Bronchial epithelial cell (primary cell): ENCODE data around the gene BAHCC1. TPM values are rescaled to one million over a fixed set of nuclear protein-coding genes. Genes with fewer than 3 reads are reported as not detected.

Experiments
- DNase-seq: peaks from one replicate; pipeline ENCODE4 v3.0.0-alpha.2; 2010; ENCODE audit warnings: low read depth
- FAIRE-seq: peaks from 2 replicates; lab custom pipeline; 2011; peaks lifted over from hg19 to GRCh38; lab: Jason Lieb, UNC
- H3K27me3 ChIP-seq: 2 replicates; pipeline ENCODE4 v1.5.1; 2011; ENCODE audit warnings: low read length; ENCODE audit not compliant: control insufficient read depth, insufficient read depth
- H3K36me3 ChIP-seq: 2 replicates; pipeline ENCODE4 v1.5.1; 2011; ENCODE audit warnings: low read length; ENCODE audit not compliant: control insufficient read depth, insufficient read depth
- H3K4me3 ChIP-seq: 2 replicates; pipeline ENCODE4 v1.5.1; 2011; ENCODE audit warnings: mild to moderate bottlenecking, low read depth, low read length, control low read depth
- CTCF ChIP-seq: IDR thresholded peaks from 2 replicates; pipeline ENCODE4 v1.5.1; 2011; ENCODE audit warnings: mild to moderate bottlenecking, moderate library complexity, low read length, control low read depth, inconsistent platforms; ENCODE audit not compliant: insufficient read depth, severe bottlenecking
- total RNA-seq: library from RNA; depleted of rRNA; stranded (reverse); fragments of >200 nt; gene quantifications from 2 replicates; pipeline ENCODE4 v1.2.1, GENCODE V29; 2014

The BAHCC1 gene
- total RNA-seq, 1 donor from 2014 or later: 0.79 TPM

DNA sequence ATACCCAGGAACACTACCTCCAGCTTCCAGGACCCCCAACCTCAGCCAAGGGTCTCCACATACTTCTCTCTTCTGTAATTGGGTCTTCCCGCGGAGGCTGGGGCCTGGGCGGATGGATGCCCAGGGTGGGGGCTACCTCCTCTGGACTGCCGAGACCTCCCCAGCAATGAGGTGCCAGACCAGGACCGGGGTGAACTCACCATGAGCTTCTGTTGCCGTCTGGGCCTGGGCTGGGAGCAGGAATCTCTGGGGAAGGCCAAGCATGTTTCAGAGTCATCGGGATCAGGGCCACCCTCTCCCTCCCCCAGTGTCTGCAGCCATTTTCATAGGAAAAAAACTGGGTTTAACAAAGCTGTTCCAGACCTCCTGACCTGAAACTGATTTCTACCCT lies 10.3 kb upstream of the BAHCC1 start:
- no peak for FAIRE-seq

DNA sequence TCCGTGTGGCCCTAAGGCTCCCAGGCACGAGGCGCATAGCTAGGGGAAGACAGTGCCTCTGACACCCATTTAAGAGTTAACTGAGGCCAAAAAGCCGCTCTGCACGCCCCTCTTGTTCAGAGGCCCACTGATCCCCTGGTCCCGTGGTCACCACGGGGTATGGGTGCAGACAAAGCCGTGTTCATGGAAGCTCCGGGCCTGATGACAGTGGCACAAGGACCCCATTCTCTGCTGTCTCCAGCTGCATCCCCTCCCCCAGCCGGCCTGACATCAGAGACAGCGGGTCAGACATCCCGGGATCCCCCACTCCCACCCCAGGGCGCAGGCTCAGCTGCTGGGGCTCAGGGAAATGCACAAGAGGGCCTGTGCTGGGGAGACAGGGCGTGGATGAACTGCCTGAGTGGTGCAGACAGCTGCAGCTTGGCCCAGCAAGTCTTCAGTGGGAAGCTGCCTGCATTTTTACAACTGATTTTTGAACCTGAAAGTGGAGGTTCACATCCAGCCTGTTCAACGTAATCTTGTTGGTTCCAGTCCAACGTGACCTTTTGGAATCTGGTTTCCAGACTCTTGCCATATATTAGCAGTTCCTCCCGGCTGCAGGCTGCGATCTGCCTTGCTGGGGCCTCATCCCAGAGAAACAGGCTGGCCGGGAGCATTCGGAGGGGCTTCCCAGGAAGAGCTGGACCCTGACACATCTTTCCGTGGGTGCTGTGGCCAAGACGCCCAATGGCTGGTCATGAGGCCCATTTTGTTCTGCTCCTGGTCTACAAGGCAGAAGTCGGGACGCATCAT lies 9.7 kb upstream of the BAHCC1 start:
- no peaks in the 10 kb centered on the region for H3K36me3 ChIP-seq
- H3K27me3 ChIP-seq: peaks cover 2% of the 10 kb centered on the region
- no peak for TF ChIP-seq CTCF
- no peak for FAIRE-seq
- H3K4me3 ChIP-seq: no peak overlapping the region
- DNase-seq: no peak

More for the DNA sequence above, 10.3 kb upstream of the BAHCC1 start:
- no peaks in the 10 kb centered on the region for H3K36me3 ChIP-seq
- peaks cover 2% of the 10 kb centered on the region for H3K27me3 ChIP-seq
- TF ChIP-seq CTCF: no peak
- no peak for DNase-seq
- no peak overlapping the region for H3K4me3 ChIP-seq

- FAIRE-seq (no peak), DNase-seq (no peak)
- peaks cover 2% of the 10 kb centered on the region for H3K27me3 ChIP-seq
- H3K4me3 ChIP-seq: peak overlapping the region; percentile 78
- TF ChIP-seq CTCF: no peak
- H3K36me3 ChIP-seq: no peaks in the 10 kb centered on the region
These were observed 9.1 kb upstream of the BAHCC1 start for GRCh38 chr17:81386141-81386645.

DNA sequence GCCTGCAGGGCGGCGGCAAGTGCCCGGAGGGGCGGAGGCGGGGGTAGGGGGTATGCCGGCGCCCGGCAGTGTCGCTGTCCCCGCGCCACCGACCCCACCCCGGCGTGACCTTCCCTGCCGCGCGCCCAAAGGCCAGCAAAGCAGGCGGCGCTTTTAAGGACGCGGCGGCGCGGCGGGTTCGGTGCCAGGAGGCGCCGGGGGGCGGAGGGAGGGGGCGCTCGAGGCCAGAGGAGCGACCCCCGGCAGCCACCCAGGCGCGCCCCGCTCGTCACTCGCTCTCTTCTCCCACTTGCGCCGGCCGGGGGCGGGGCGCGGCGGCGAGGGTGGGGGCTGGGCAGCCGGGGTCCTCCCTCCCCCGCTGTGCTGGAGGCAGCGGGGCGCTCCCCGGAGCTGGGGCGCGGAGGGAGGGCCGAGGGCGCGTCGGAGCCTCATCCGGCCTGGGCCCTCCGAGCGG lies 8.6 kb upstream of the BAHCC1 start:
- H3K27me3 ChIP-seq: peaks cover 2% of the 10 kb centered on the region
- TF ChIP-seq CTCF: no peak
- DNase-seq (no peak), FAIRE-seq (no peak)
- no peaks in the 10 kb centered on the region for H3K36me3 ChIP-seq
- H3K4me3 ChIP-seq: peak overlapping the region; percentile 78

DNA sequence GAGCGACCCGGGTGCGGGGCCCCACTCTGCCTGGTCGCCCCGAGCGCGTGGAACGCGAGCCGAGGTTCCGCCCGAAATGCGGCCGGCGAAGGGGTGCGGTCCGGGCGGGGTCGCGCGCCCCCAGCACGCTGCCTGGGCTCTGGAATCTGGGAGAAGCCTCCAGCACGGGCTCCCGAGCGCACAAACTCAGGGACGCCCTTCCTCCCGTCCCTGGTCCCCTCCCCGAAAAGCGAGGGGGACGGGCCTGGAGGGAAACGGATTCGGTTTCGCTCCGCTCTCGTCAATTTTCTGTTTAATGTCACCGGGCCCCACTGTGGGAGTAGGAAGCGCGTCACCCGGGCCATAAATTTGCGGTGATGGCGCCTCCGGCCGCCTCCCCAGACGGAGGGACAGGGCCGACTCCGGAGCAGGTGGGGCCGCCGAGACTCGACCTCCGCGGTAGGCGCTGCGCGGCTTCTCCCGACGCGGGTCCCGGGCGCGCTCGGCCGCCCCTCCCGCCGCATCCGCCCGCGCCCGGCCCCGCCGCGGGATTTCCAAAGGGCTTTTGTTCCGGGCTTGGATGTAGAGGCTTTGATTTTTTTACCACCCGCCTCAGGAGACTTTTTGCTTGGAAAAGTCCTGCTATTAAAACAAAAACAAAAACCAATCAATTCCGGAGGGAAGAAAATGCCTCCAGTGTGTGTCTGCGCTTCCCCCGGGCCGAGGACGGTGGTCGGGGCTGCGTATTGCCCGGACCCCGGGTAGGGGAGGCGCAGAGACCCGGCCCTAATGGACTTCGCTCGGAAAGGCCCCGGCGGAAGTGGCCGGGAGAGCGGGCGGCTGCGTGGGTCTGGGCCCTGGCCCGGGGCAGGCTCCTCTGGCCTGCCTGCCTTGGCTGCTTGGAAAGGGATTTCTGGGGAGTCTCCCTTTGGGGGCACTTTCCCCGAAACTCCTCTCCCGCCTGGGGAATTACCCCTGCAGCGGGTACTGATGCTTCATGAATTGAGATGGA lies 7.9 kb upstream of the BAHCC1 start:
- no peak for TF ChIP-seq CTCF
- Histone ChIP-seq H3K4me3 (peak overlapping the region; percentile 78), H3K27me3 (peaks cover 2% of the 10 kb centered on the region), H3K36me3 (no peaks in the 10 kb centered on the region)
- DNase-seq (no peak), FAIRE-seq (no peak)
